Activated CD8-positive, alpha-beta T cell treated with anti-CD3 and anti-CD28 coated beads, Interleukin-2, amount 10 ng/mL, durations not matched to agents 7 days and 5 days (primary cell): Measurements from ENCODE around the gene ATAD2B. TPM values are rescaled to one million over a fixed set of nuclear protein-coding genes. Genes with fewer than 3 reads are reported as not detected.
"Not testable (repeated sequence)": the region's sequence is repeated elsewhere in the genome, so short reads cannot be mapped to it uniquely, and the experiment has no call there.

ENCODE experiments used
- ATAC-seq: fragments of 150-1000 bp; cut with Tn5 transposase; one replicate; pipeline ENCODE4 v1.10.0; 2021; ENCODE audit warnings: moderate library complexity
- CTCF ChIA-PET: fragments of 350-600 bp; sonication (Branson Sonifier 250); formaldehyde crosslinking; loops from one replicate; lab custom pipeline; 2021; ENCODE audit warnings: antibody characterized with exemption; lab: Charles Lee
- POLR2A ChIA-PET: fragments of 350-600 bp; sonication (Branson Sonifier 250); formaldehyde crosslinking; loops from one replicate; lab custom pipeline; 2021; ENCODE audit warnings: antibody characterized with exemption; lab: Charles Lee
- DNase-seq: peaks from one replicate; pipeline ENCODE4 v3.0.0-alpha.2; 2020
- H3K27ac Mint-ChIP-seq: one replicate; pipeline ENCODE4 v1.8.0; 2021; ENCODE audit warnings: mild to moderate bottlenecking, mixed read lengths
- H3K27me3 Mint-ChIP-seq: one replicate; pipeline ENCODE4 v1.8.0; 2021; ENCODE audit warnings: low read depth, mixed read lengths
- H3K36me3 Mint-ChIP-seq: one replicate; pipeline ENCODE4 v1.8.0; 2021; ENCODE audit warnings: low read depth, mixed read lengths
- H3K4me1 Mint-ChIP-seq: one replicate; pipeline ENCODE4 v1.8.0; 2021; ENCODE audit warnings: low read depth, mixed read lengths
- H3K4me3 Mint-ChIP-seq: one replicate; pipeline ENCODE4 v1.8.0; 2021; ENCODE audit warnings: mild to moderate bottlenecking, mixed read lengths
- H3K9me3 Mint-ChIP-seq: one replicate; pipeline ENCODE4 v1.8.0; 2022; ENCODE audit warnings: mixed read lengths; ENCODE audit not compliant: insufficient read depth
- total RNA-seq, 2 experiments: library from RNA; stranded (reverse); gene quantifications; one replicate each; pipeline ENCODE4 v1.2.3, GENCODE V29; 2021

Gene ATAD2B
- total RNA-seq, 2 experiments from 2014 or later = 28.2 to 32.0 TPM

GRCh38 chr2:23734416-23734815 is 192.5 kb downstream of the ATAD2B start:
- no peaks in the 10 kb centered on the region for H3K9me3 Mint-ChIP-seq
- H3K36me3 Mint-ChIP-seq = peaks cover 28% of the 10 kb centered on the region
- DNase-seq (no peak), ATAC-seq (no peak)
- H3K27ac Mint-ChIP-seq = no peak overlapping the region
- H3K4me1 Mint-ChIP-seq = no peaks in the 10 kb centered on the region
- POLR2A ChIA-PET = no interaction called here
- no peaks in the 10 kb centered on the region for H3K27me3 Mint-ChIP-seq
- CTCF ChIA-PET = no interaction called here
- H3K4me3 Mint-ChIP-seq = no peak overlapping the region

- CTCF ChIA-PET, H3K27ac Mint-ChIP-seq, ATAC-seq, H3K4me3 Mint-ChIP-seq, POLR2A ChIA-PET, H3K4me1 Mint-ChIP-seq, DNase-seq, H3K27me3 Mint-ChIP-seq: not testable (repeated sequence)
- Mint-ChIP-seq H3K9me3 (peaks cover 10% of the 10 kb centered on the region), H3K36me3 (peaks cover 43% of the 10 kb centered on the region)
Observed at GRCh38 chr2:23723029-23723428, 203.9 kb downstream of the ATAD2B start.

- POLR2A ChIA-PET = no interaction called here
- Mint-ChIP-seq H3K36me3 (peaks cover 43% of the 10 kb centered on the region), H3K4me1 (no peaks in the 10 kb centered on the region), H3K9me3 (peaks cover 10% of the 10 kb centered on the region), H3K27ac (no peak overlapping the region), H3K4me3 (no peak overlapping the region), H3K27me3 (no peaks in the 10 kb centered on the region)
- CTCF ChIA-PET = no interaction called here
- ATAC-seq (no peak), DNase-seq (no peak)
Observed at GRCh38 chr2:23722255-23722654, 204.7 kb downstream of the ATAD2B start.

- Mint-ChIP-seq H3K27me3 (no peaks in the 10 kb centered on the region), H3K9me3 (peaks cover 10% of the 10 kb centered on the region), H3K4me1 (no peaks in the 10 kb centered on the region), H3K36me3 (peaks cover 39% of the 10 kb centered on the region), H3K27ac (no peak overlapping the region), H3K4me3 (no peak overlapping the region)
- ATAC-seq (no peak), DNase-seq (no peak)
- ChIA-PET POLR2A (no interaction called here), CTCF (interaction anchor here (0.9 kb wide), 1 partner anchor 67 kb away, joined by 3 read pairs; no protein-coding TSS in a partner anchor)
Observed at GRCh38 chr2:23721454-23721826, 205.5 kb downstream of the ATAD2B start.

GRCh38 chr2:23720705-23721453 is 206.0 kb downstream of the ATAD2B start:
- no peak overlapping the region for H3K4me3 Mint-ChIP-seq
- H3K27me3 Mint-ChIP-seq = no peaks in the 10 kb centered on the region
- no peak for ATAC-seq
- ChIA-PET POLR2A (no interaction called here), CTCF (interaction anchor here (0.9 kb wide), 1 partner anchor 68 kb away, joined by 3 read pairs; no protein-coding TSS in a partner anchor)
- peaks cover 10% of the 10 kb centered on the region for H3K9me3 Mint-ChIP-seq
- DNase-seq = no peak
- no peaks in the 10 kb centered on the region for H3K4me1 Mint-ChIP-seq
- H3K36me3 Mint-ChIP-seq = peaks cover 36% of the 10 kb centered on the region
- H3K27ac Mint-ChIP-seq = no peak overlapping the region

GRCh38 chr2:23719716-23720115 is 207.2 kb downstream of the ATAD2B start:
- DNase-seq (no peak), ATAC-seq (no peak)
- Mint-ChIP-seq H3K9me3 (peaks cover 10% of the 10 kb centered on the region), H3K36me3 (peaks cover 28% of the 10 kb centered on the region), H3K27me3 (no peaks in the 10 kb centered on the region), H3K27ac (no peak overlapping the region), H3K4me1 (no peaks in the 10 kb centered on the region), H3K4me3 (no peak overlapping the region)
- CTCF ChIA-PET = no interaction called here
- POLR2A ChIA-PET = no interaction called here

GRCh38 chr2:23718931-23719700 is 207.8 kb downstream of the ATAD2B start:
- CTCF ChIA-PET = no interaction called here
- POLR2A ChIA-PET = no interaction called here
- Mint-ChIP-seq H3K9me3 (peaks cover 10% of the 10 kb centered on the region), H3K4me3 (no peak overlapping the region), H3K36me3 (peaks cover 25% of the 10 kb centered on the region), H3K4me1 (no peaks in the 10 kb centered on the region), H3K27ac (no peak overlapping the region), H3K27me3 (no peaks in the 10 kb centered on the region)
- no peak for ATAC-seq
- DNase-seq = no peak

- H3K9me3 Mint-ChIP-seq = no peaks in the 10 kb centered on the region
- H3K27me3 Mint-ChIP-seq = no peaks in the 10 kb centered on the region
- H3K27ac Mint-ChIP-seq = no peak overlapping the region
- CTCF ChIA-PET = no interaction called here
- ATAC-seq (no peak), DNase-seq (no peak)
- no peaks in the 10 kb centered on the region for H3K4me1 Mint-ChIP-seq
- H3K36me3 Mint-ChIP-seq = peaks cover 5% of the 10 kb centered on the region
- POLR2A ChIA-PET = no interaction called here
- no peak overlapping the region for H3K4me3 Mint-ChIP-seq
Observed at GRCh38 chr2:23713351-23713750, 213.6 kb downstream of the ATAD2B start.

GRCh38 chr2:23712756-23713151 is 214.2 kb downstream of the ATAD2B start:
- Mint-ChIP-seq H3K4me1 (no peaks in the 10 kb centered on the region), H3K9me3 (no peaks in the 10 kb centered on the region), H3K36me3 (peaks cover 5% of the 10 kb centered on the region), H3K4me3 (no peak overlapping the region), H3K27ac (no peak overlapping the region), H3K27me3 (no peaks in the 10 kb centered on the region)
- ATAC-seq = no peak
- no peak for DNase-seq
- ChIA-PET POLR2A (no interaction called here), CTCF (no interaction called here)

GRCh38 chr2:23711979-23712755 is 214.8 kb downstream of the ATAD2B start:
- POLR2A ChIA-PET = no interaction called here

GRCh38 chr2:23709311-23709710 is 217.6 kb downstream of the ATAD2B start:
- ATAC-seq (no peak), DNase-seq (no peak)
- Mint-ChIP-seq H3K4me1 (no peaks in the 10 kb centered on the region), H3K36me3 (peaks cover 8% of the 10 kb centered on the region), H3K27ac (no peak overlapping the region), H3K9me3 (no peaks in the 10 kb centered on the region), H3K4me3 (no peak overlapping the region), H3K27me3 (no peaks in the 10 kb centered on the region)
- ChIA-PET POLR2A (no interaction called here), CTCF (no interaction called here)

More at GRCh38 chr2:23711979-23712755, 214.8 kb downstream of the ATAD2B start:
- Mint-ChIP-seq H3K4me1 (no peaks in the 10 kb centered on the region), H3K27ac (no peak overlapping the region), H3K27me3 (no peaks in the 10 kb centered on the region), H3K4me3 (no peak overlapping the region), H3K36me3 (peaks cover 8% of the 10 kb centered on the region), H3K9me3 (no peaks in the 10 kb centered on the region)
- CTCF ChIA-PET = no interaction called here
- DNase-seq (no peak), ATAC-seq (no peak)

GRCh38 chr2:23708771-23709170 is 218.2 kb downstream of the ATAD2B start:
- POLR2A ChIA-PET = no interaction called here
- Mint-ChIP-seq H3K4me3 (no peak overlapping the region), H3K27ac (no peak overlapping the region), H3K36me3 (peaks cover 8% of the 10 kb centered on the region), H3K4me1 (no peaks in the 10 kb centered on the region), H3K27me3 (no peaks in the 10 kb centered on the region), H3K9me3 (no peaks in the 10 kb centered on the region)
- ATAC-seq (no peak), DNase-seq (no peak)
- CTCF ChIA-PET = no interaction called here
